HFFc6 (cell line): ENCODE measurements around the gene EMD. TPM values are rescaled to one million over a fixed set of nuclear protein-coding genes. Genes with fewer than 3 reads are reported as not detected.
"Not testable (repeated sequence)": the region's sequence is repeated elsewhere in the genome, so short reads cannot be mapped to it uniquely, and the experiment has no call there.

Source experiments
- DNase-seq: peaks from one replicate; pipeline ENCODE4 v3.0.0-alpha.2; 2018
- H3K27ac Mint-ChIP-seq: 2 replicates; pipeline ENCODE4 v1.8.0; 2020; ENCODE audit warnings: mild to moderate bottlenecking, mixed read lengths
- H3K27me3 Mint-ChIP-seq: 2 replicates; pipeline ENCODE4 v1.8.0; 2021; ENCODE audit warnings: mild to moderate bottlenecking, moderate library complexity, mixed read lengths; ENCODE audit not compliant: insufficient read depth
- H3K36me3 Mint-ChIP-seq: 2 replicates; pipeline ENCODE4 v1.8.0; 2021; ENCODE audit warnings: low read depth, mixed read lengths
- H3K4me1 Mint-ChIP-seq: 2 replicates; pipeline ENCODE4 v1.8.0; 2020; ENCODE audit warnings: low read depth, mixed read lengths
- H3K4me3 Mint-ChIP-seq: 2 replicates; pipeline ENCODE4 v1.8.0; 2020; ENCODE audit warnings: mild to moderate bottlenecking, moderate library complexity, mixed read lengths
- H3K9me3 Mint-ChIP-seq: 2 replicates; pipeline ENCODE4 v1.8.0; 2020; ENCODE audit warnings: mild to moderate bottlenecking, mixed read lengths
- CTCF ChIP-seq: fragments of 200-600 bp; sonication (generic); IDR thresholded peaks from 2 replicates; pipeline ENCODE4 v1.5.0; 2021; ENCODE audit warnings: antibody characterized with exemption, mild to moderate bottlenecking
- total RNA-seq, 6 experiments: library from RNA; stranded (reverse); fragmentation: NEBNext Ultra II Directional; extraction: Animal tissue kit (Norgen Biotek cat#: 25700); gene quantifications; 2 replicates in 1 of 6; 3 replicates in 5 of 6; pipeline ENCODE4 v1.2.3, GENCODE V29; 2021

Gene EMD
- total RNA-seq, 6 experiments from 2014 or later, result 84.8 to 119 (median 108) TPM

- not testable (repeated sequence) for H3K9me3 Mint-ChIP-seq, H3K36me3 Mint-ChIP-seq, H3K27me3 Mint-ChIP-seq, DNase-seq, H3K4me1 Mint-ChIP-seq, H3K27ac Mint-ChIP-seq, H3K4me3 Mint-ChIP-seq
- TF ChIP-seq CTCF, result peak; percentile 14; the same call in 1 of the 2 replicates
These were observed 11.0 kb downstream of the EMD start for GRCh38 chrX:154389812-154390747.

- not testable (repeated sequence) for H3K4me1 Mint-ChIP-seq, DNase-seq
- Mint-ChIP-seq H3K27ac (peak overlapping the region; percentile 99; the same call in 1 of the 2 replicates), H3K9me3 (peaks cover 18% of the 10 kb centered on the region), H3K36me3 (peaks cover 23% of the 10 kb centered on the region), H3K27me3 (peaks cover 29% of the 10 kb centered on the region), H3K4me3 (peak overlapping the region; percentile 98)
These were observed 17.3 kb downstream of the EMD start for GRCh38 chrX:154396363-154396762.

GRCh38 chrX:154396973-154397887 lies 18.1 kb downstream of the EMD start:
- Mint-ChIP-seq H3K27me3 (peaks cover 37% of the 10 kb centered on the region), H3K36me3 (peaks cover 23% of the 10 kb centered on the region), H3K9me3 (peaks cover 19% of the 10 kb centered on the region), H3K4me3 (peak overlapping the region; percentile 98), H3K27ac (peak overlapping the region; percentile 99), H3K4me1 (peaks cover 6% of the 10 kb centered on the region; the same call in 1 of the 2 replicates)
- TF ChIP-seq CTCF, result no peak
- DNase-seq, result no peak

- peaks cover 23% of the 10 kb centered on the region for H3K36me3 Mint-ChIP-seq
- peaks cover 27% of the 10 kb centered on the region for H3K9me3 Mint-ChIP-seq
- peaks cover 6% of the 10 kb centered on the region; the same call in 1 of the 2 replicates for H3K4me1 Mint-ChIP-seq
- peak within 1 kb of the TSS; percentile 99 for H3K27ac Mint-ChIP-seq
- peak within 1 kb of the TSS; percentile 98 for H3K4me3 Mint-ChIP-seq
- no peak for TF ChIP-seq CTCF
- peaks cover 45% of the 10 kb centered on the region for H3K27me3 Mint-ChIP-seq
- peak; percentile 96 for DNase-seq
These were observed 19.0 kb downstream of the EMD start, which contains the start of gene RPL10 for GRCh38 chrX:154397888-154398667. RPL10 (plus strand) TSS chrX:154398377; CDS start chrX:154398520, 143 bp downstream.

- TF ChIP-seq CTCF, result peak; percentile 84
- peak; percentile 54 for DNase-seq
- Mint-ChIP-seq H3K4me3 (peak overlapping the region; percentile 98), H3K4me1 (peaks cover 6% of the 10 kb centered on the region; the same call in 1 of the 2 replicates), H3K36me3 (peaks cover 23% of the 10 kb centered on the region), H3K27ac (peak overlapping the region; percentile 99), H3K27me3 (peaks cover 51% of the 10 kb centered on the region), H3K9me3 (peaks cover 31% of the 10 kb centered on the region)
These were observed 19.8 kb downstream of the EMD start for GRCh38 chrX:154398668-154399526.
